ENCODE measurements around the gene ZNF107. TPM values are rescaled to one million over a fixed set of nuclear protein-coding genes. Genes with fewer than 3 reads are reported as not detected.
A peak's percentile ranks its signal among the peaks of the same experiment; 100 is the strongest.
"Not testable (repeated sequence)": the region's sequence is repeated elsewhere in the genome, so short reads cannot be mapped to it uniquely, and the experiment has no call there.

Gene ZNF107
- total RNA-seq, 1 donor from 2014 or later: 50.5 TPM

DNA sequence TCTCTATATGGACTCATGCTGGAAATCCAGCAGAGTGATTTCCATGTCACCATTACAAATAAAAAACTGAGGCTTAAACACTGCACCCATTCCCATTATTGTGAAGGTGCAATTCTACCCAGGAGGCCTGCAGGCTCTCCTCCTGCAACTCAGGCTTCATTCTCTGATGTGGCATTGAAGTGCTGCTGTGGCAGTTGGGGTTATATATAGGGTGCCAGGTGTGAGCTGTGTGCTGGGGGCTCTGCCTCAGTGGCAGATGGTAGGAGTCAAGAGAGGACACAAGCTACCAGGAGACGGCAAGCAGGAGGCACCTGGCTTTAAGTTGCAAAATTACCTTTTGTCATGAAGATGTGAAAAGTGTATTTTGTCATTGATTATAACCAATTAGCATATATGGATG lies 21.3 kb downstream of the ZNF107 start:
- H3K9me3 Mint-ChIP-seq: peaks cover 20% of the 10 kb centered on the region
- ChIA-PET CTCF (no interaction called here), POLR2A (interaction anchor here (0.9 to 5.2 kb wide), 10 partner anchors 9 to 380 kb away, joined by 3 to 35 read pairs (median 5); partner anchors contain the start of genes ERV3-1, ZNF107, ZNF138 and ZNF680)
- no peaks in the 10 kb centered on the region for H3K27me3 Mint-ChIP-seq
- TF ChIP-seq, protein P1, sequence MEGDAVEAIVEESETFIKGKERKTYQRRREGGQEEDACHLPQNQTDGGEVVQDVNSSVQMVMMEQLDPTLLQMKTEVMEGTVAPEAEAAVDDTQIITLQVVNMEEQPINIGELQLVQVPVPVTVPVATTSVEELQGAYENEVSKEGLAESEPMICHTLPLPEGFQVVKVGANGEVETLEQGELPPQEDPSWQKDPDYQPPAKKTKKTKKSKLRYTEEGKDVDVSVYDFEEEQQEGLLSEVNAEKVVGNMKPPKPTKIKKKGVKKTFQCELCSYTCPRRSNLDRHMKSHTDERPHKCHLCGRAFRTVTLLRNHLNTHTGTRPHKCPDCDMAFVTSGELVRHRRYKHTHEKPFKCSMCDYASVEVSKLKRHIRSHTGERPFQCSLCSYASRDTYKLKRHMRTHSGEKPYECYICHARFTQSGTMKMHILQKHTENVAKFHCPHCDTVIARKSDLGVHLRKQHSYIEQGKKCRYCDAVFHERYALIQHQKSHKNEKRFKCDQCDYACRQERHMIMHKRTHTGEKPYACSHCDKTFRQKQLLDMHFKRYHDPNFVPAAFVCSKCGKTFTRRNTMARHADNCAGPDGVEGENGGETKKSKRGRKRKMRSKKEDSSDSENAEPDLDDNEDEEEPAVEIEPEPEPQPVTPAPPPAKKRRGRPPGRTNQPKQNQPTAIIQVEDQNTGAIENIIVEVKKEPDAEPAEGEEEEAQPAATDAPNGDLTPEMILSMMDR (IDR thresholded peaks at IDR 0.05): no peak
- H3K4me1 Mint-ChIP-seq: peaks cover 76% of the 10 kb centered on the region
- intact Hi-C loops (cut with micrococcal nuclease): loop anchor here (5.0 kb wide), 2 partner anchors 125 to 215 kb away; partner anchors contain the start of genes ZNF273 and ZNF680
- H3K36me3 Mint-ChIP-seq (ENCODE audit: low read depth): peaks cover 42% of the 10 kb centered on the region
- peak overlapping the region; percentile 79 for H3K4me3 Mint-ChIP-seq
- DNase-seq: no peak
- no peak for ATAC-seq (ENCODE audit: low read depth)
- H3K27ac Mint-ChIP-seq: peak overlapping the region; percentile 99

DNA sequence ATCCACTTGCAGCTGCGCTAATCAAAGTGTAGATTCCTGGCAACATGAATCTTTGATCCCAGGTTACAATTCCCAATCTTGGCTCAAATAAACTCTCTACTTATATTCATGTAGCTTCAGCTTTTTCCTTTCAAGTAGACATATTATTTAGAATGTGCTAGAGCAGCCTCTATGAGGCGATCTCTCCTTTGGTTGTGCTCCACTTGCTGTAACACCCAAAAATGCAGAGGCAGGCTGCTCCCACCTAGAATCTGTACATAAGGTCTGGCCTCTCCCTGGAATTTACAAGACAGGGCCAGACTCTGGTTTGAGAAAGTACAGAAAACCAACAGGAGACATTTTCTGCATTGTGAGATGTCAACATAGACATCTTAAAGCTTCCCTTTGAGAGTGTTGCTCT lies 23.1 kb downstream of the ZNF107 start:
- no peak for DNase-seq
- peaks cover 81% of the 10 kb centered on the region for H3K4me1 Mint-ChIP-seq
- TF ChIP-seq, protein P1 (IDR thresholded peaks at IDR 0.05): no peak
- H3K36me3 Mint-ChIP-seq (ENCODE audit: low read depth): peaks cover 54% of the 10 kb centered on the region
- H3K27me3 Mint-ChIP-seq: no peaks in the 10 kb centered on the region
- peaks cover 20% of the 10 kb centered on the region for H3K9me3 Mint-ChIP-seq
- intact Hi-C loops (cut with micrococcal nuclease): loop anchor here (5.0 kb wide), 2 partner anchors 127 to 213 kb away; partner anchors contain the start of genes ZNF273 and ZNF680
- peak overlapping the region; percentile 99 for H3K27ac Mint-ChIP-seq
- CTCF ChIA-PET: interaction anchor here (0.6 kb wide), 1 partner anchor 17 kb away, joined by 3 read pairs; no protein-coding TSS in a partner anchor
- H3K4me3 Mint-ChIP-seq: peak overlapping the region; percentile 11
- no peak for ATAC-seq (ENCODE audit: low read depth)
- POLR2A ChIA-PET: interaction anchor here (1.5 to 5.2 kb wide), 4 partner anchors 14 to 105 kb away, joined by 3 to 35 read pairs (median 12); partner anchors contain the start of genes ZNF107 and ZNF138

DNA sequence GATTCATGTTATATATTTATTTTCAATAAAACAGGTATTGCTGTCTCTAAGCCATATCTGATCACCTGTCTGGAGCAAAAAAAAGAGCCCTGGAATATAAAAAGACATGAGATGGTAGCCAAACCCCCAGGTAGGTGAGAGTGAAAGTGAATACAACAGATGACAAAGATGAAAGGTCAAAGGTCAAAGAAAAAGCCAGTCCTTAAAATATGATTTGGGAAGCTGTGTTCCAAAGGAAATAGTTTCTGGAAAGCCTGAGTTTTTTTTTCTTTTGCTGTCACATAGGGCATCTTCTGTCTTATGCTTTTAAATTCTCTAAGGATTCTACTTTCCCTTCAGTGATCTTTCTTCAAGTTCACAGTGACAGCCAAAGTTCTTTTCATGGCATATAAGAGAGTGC lies 25.9 kb downstream of the ZNF107 start:
- DNase-seq (no peak), ATAC-seq (ENCODE audit: low read depth) (no peak)
- H3K36me3 Mint-ChIP-seq (ENCODE audit: low read depth): peaks cover 76% of the 10 kb centered on the region
- peak overlapping the region; percentile 4 for H3K4me3 Mint-ChIP-seq
- CTCF ChIA-PET: no interaction called here
- H3K9me3 Mint-ChIP-seq: peaks cover 2% of the 10 kb centered on the region
- POLR2A ChIA-PET: interaction anchor here (0.9 kb wide), 1 partner anchor 26 kb away, joined by 3 read pairs; the partner anchor contains the start of gene ZNF107
- H3K4me1 Mint-ChIP-seq: peaks cover 58% of the 10 kb centered on the region
- H3K27me3 Mint-ChIP-seq: no peaks in the 10 kb centered on the region
- intact Hi-C loops (cut with micrococcal nuclease): no loop called here
- TF ChIP-seq, protein P1 (IDR thresholded peaks at IDR 0.05): no peak
- H3K27ac Mint-ChIP-seq: peak overlapping the region; percentile 53

DNA sequence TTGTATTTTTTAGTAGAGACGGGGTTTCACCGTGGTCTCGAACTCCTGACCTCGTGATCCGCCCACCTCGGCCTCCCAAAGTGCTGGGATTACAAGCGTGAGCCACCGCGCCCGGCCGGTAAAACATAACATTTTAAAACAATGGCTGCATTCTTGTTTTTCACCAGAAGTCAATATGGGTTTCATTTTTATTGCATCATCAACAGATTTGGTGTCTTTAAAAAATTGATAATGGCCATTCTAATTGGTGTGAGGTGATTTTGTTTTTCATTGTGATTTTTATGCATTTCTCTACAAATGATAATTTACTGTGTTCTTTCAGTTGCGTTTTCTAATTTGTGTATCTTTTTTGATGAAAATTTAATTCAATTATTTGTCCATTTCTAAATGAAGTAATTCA lies 31.9 kb downstream of the ZNF107 start:
- POLR2A ChIA-PET: interaction anchor here (0.7 kb wide), 1 partner anchor 1143 kb away, joined by 4 read pairs; no protein-coding TSS in a partner anchor
- H3K4me3 Mint-ChIP-seq; H3K9me3 Mint-ChIP-seq; CTCF ChIA-PET; intact Hi-C loops (cut with micrococcal nuclease); DNase-seq; H3K27me3 Mint-ChIP-seq; H3K4me1 Mint-ChIP-seq; H3K27ac Mint-ChIP-seq; ATAC-seq (ENCODE audit: low read depth): not testable (repeated sequence)
- peaks cover 62% of the 10 kb centered on the region for H3K36me3 Mint-ChIP-seq (ENCODE audit: low read depth)

GRCh38 chr7:64706625-64707292 lies 40.8 kb downstream of the ZNF107 start:
- intact Hi-C loops (cut with micrococcal nuclease): no loop called here
- Mint-ChIP-seq H3K27ac (no peak overlapping the region), H3K9me3 (peaks cover 29% of the 10 kb centered on the region), H3K4me1 (no peaks in the 10 kb centered on the region), H3K27me3 (no peaks in the 10 kb centered on the region), H3K4me3 (no peak overlapping the region), H3K36me3 (ENCODE audit: low read depth) (peaks cover 47% of the 10 kb centered on the region)
- no peak for ATAC-seq (ENCODE audit: low read depth)
- POLR2A ChIA-PET: no interaction called here
- TF ChIP-seq, protein P1 (IDR thresholded peaks at IDR 0.05): no peak
- CTCF ChIA-PET: no interaction called here
- DNase-seq: no peak

DNA sequence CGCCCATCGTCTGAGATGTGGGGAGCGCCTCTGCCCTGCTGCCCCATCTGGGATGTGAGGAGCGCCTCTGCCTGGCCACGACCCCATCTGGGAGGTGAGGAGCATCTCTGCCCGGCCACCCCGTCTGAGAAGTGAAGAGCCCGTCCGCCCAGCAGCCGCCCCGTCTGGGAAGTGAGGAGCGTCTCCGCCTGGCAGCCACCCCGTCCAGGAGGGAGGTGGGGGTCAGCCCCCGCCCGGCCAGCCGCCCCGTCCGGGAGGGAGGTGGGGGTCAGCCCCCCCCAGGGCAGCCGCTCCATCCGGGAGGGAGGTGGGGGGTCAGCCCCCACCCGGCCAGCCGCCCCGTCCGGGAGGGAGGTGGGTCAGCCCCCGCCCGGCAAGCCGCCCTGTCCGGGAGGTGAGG lies 52.0 kb downstream of the ZNF107 start:
- H3K4me1 Mint-ChIP-seq; H3K9me3 Mint-ChIP-seq; CTCF ChIA-PET; intact Hi-C loops (cut with micrococcal nuclease); H3K27me3 Mint-ChIP-seq; H3K27ac Mint-ChIP-seq; H3K4me3 Mint-ChIP-seq; H3K36me3 Mint-ChIP-seq (ENCODE audit: low read depth); ATAC-seq (ENCODE audit: low read depth); DNase-seq; POLR2A ChIA-PET: not testable (repeated sequence)

Measured in activated B cell treated with CpG ODN at 0.5 μM for 24 hours (primary cell).